ENCODE results near the gene DAPK1.

- TF ChIP-seq EZH2 (IDR thresholded peaks at IDR 0.05; ENCODE audit: borderline replicate concordance, low read depth, low read length, severe bottlenecking) (no peak), CTCF (IDR thresholded peaks at IDR 0.05; ENCODE audit: borderline replicate concordance, extremely low read depth, low read length, poor library complexity, severe bottlenecking) (no peak)
Measured at GRCh38 chr9:87713988-87714330, 216.3 kb downstream of the DAPK1 start.

Measured in DND-41 (cell line).